SK-N-SH treated with all-trans-retinoic acid at 6 μM for 48 hours (cell line): Measurements from ENCODE around the gene ASB6.

ENCODE experiments used
- ATAC-seq: fragments of 200-7000 bp; cut with Tn5 transposase; 3 replicates; pipeline ENCODE4 v1.9.1; 2020; ENCODE audit warnings: mild to moderate bottlenecking, moderate library complexity
- BACH2 ChIP-seq: fragments of 250-450 bp; sonication (Bioruptor Pico); IDR thresholded peaks from 2 replicates; pipeline ENCODE4 v1.9.0; 2021; ENCODE audit warnings: mild to moderate bottlenecking, borderline replicate concordance
- CREB5 ChIP-seq: fragments of 250-450 bp; sonication (Bioruptor Pico); IDR thresholded peaks from 2 replicates; pipeline ENCODE4 v1.5.1; 2020; ENCODE audit warnings: low read depth, mild to moderate bottlenecking, moderate library complexity
- CSDC2 ChIP-seq: fragments of 250-450 bp; sonication (Bioruptor Pico); IDR thresholded peaks from 2 replicates; pipeline ENCODE4 v1.5.0; 2020; ENCODE audit warnings: mild to moderate bottlenecking, moderate library complexity
- CSRNP3 ChIP-seq: fragments of 250-450 bp; sonication (Bioruptor Pico); IDR thresholded peaks from 2 replicates; pipeline ENCODE4 v1.5.1; 2021; ENCODE audit warnings: mild to moderate bottlenecking, moderate library complexity
- ESRRG ChIP-seq: fragments of 250-450 bp; sonication (Bioruptor Pico); IDR thresholded peaks from 2 replicates; pipeline ENCODE4 v1.6.1; 2021; ENCODE audit warnings: mild to moderate bottlenecking
- GLIS3 ChIP-seq: fragments of 250-450 bp; sonication (Bioruptor Pico); IDR thresholded peaks from 2 replicates; pipeline ENCODE4 v1.5.0; 2020; ENCODE audit warnings: mild to moderate bottlenecking, moderate library complexity
- ISL1 ChIP-seq: fragments of 250-450 bp; sonication (Bioruptor Pico); IDR thresholded peaks from 2 replicates; pipeline ENCODE4 v2.1.2; 2022; ENCODE audit warnings: mild to moderate bottlenecking, moderate library complexity
- OSR1 ChIP-seq: fragments of 250-450 bp; sonication (Bioruptor Pico); IDR thresholded peaks from 2 replicates; pipeline ENCODE4 v1.8.0; 2022; ENCODE audit warnings: moderate library complexity, mild to moderate bottlenecking, inconsistent platforms
- PATZ1 ChIP-seq: fragments of 250-450 bp; sonication (Bioruptor Pico); IDR thresholded peaks from 2 replicates; pipeline ENCODE4 v1.8.0; 2020; ENCODE audit warnings: mild to moderate bottlenecking, moderate library complexity, borderline replicate concordance
- POU6F1 ChIP-seq: fragments of 250-450 bp; sonication (Bioruptor Pico); IDR thresholded peaks from 2 replicates; pipeline ENCODE4 v1.8.0; 2021; ENCODE audit warnings: low read depth, mild to moderate bottlenecking, moderate library complexity, borderline replicate concordance
- RARB ChIP-seq: fragments of 250-450 bp; sonication (Bioruptor Pico); IDR thresholded peaks from 2 replicates; pipeline ENCODE4 v1.8.0; 2021; ENCODE audit warnings: mild to moderate bottlenecking, moderate library complexity
- TOX ChIP-seq: fragments of 250-450 bp; sonication (Bioruptor Pico); IDR thresholded peaks from 2 replicates; pipeline ENCODE4 v1.8.0; 2021; ENCODE audit warnings: mild to moderate bottlenecking, moderate library complexity, borderline replicate concordance
- TSHZ2 ChIP-seq: fragments of 250-450 bp; sonication (Bioruptor Pico); IDR thresholded peaks from 2 replicates; pipeline ENCODE4 v1.5.0; 2020; ENCODE audit warnings: mild to moderate bottlenecking, moderate library complexity
- ZC3H10 ChIP-seq: fragments of 250-450 bp; sonication (Bioruptor Pico); IDR thresholded peaks from 2 replicates; pipeline ENCODE4 v1.5.1; 2021; ENCODE audit warnings: mild to moderate bottlenecking, moderate library complexity
- ZFP3 ChIP-seq: fragments of 250-450 bp; sonication (Bioruptor Pico); IDR thresholded peaks from 2 replicates; pipeline ENCODE4 v1.5.0; 2020; ENCODE audit warnings: mild to moderate bottlenecking, moderate library complexity
- ZFP30 ChIP-seq: fragments of 450-650 bp; formaldehyde crosslinking; IDR thresholded peaks from 2 replicates; pipeline ENCODE4 v1.5.0; 2022; ENCODE audit warnings: mild to moderate bottlenecking, moderate library complexity
- ZNF565 ChIP-seq: fragments of 450-650 bp; formaldehyde crosslinking; conservative IDR thresholded peaks from 2 replicates; pipeline ENCODE4 v1.5.0; 2020; ENCODE audit warnings: low read depth, mild to moderate bottlenecking, moderate library complexity
- ZNF70 ChIP-seq: fragments of 450-650 bp; formaldehyde crosslinking; IDR thresholded peaks from 2 replicates; pipeline ENCODE4 v1.5.0; 2020; ENCODE audit warnings: mild to moderate bottlenecking, moderate library complexity
- ZNF8 ChIP-seq: fragments of 450-650 bp; formaldehyde crosslinking; IDR thresholded peaks from 2 replicates; pipeline ENCODE4 v1.5.0; 2020; ENCODE audit warnings: mild to moderate bottlenecking, moderate library complexity

The ASB6 gene

GRCh38 chr9:129671065-129671464, 29.1 kb upstream of the ASB6 start (continued):
- TF ChIP-seq ZNF70, result no peak
- TF ChIP-seq ZNF565 (CRISPR knock-in tag), result no peak
- TF ChIP-seq ZFP3 (CRISPR knock-in tag), result no peak
- TF ChIP-seq CSDC2 (CRISPR knock-in tag), result no peak
- no peak for TF ChIP-seq ZFP30

- no peak for ATAC-seq
- TF ChIP-seq ISL1 (CRISPR knock-in tag) (no peak), ZNF70 (no peak), GLIS3 (CRISPR knock-in tag) (no peak), OSR1 (no peak), TSHZ2 (no peak), ZFP30 (no peak), ZFP3 (CRISPR knock-in tag) (no peak), ZC3H10 (no peak), ZNF8 (no peak), PATZ1 (CRISPR knock-in tag) (no peak), ESRRG (no peak), RARB (CRISPR knock-in tag) (no peak), POU6F1 (no peak), CREB5 (no peak), TOX (CRISPR knock-in tag) (no peak), ZNF565 (CRISPR knock-in tag) (no peak), CSRNP3 (CRISPR knock-in tag) (no peak)
Observed at GRCh38 chr9:129669946-129670345, 28.0 kb upstream of the ASB6 start.

GRCh38 chr9:129669141-129669718, 27.3 kb upstream of the ASB6 start:
- no peak for ATAC-seq
- TF ChIP-seq CREB5 (no peak), ESRRG (no peak), CSRNP3 (CRISPR knock-in tag) (no peak), ZFP30 (no peak), TOX (CRISPR knock-in tag) (no peak), ZNF8 (no peak), ISL1 (CRISPR knock-in tag) (no peak), CSDC2 (CRISPR knock-in tag) (no peak), BACH2 (CRISPR knock-in tag) (no peak)
